HepG2 (cell line): ENCODE measurements around the gene NTPCR. TPM values are rescaled to one million over a fixed set of nuclear protein-coding genes. Genes with fewer than 3 reads are reported as not detected.

ENCODE experiments used
- ATAC-seq: fragments of 200-7000 bp; cut with Tn5 transposase; 3 replicates; pipeline ENCODE4 v1.9.1; 2020; ENCODE audit warnings: mild to moderate bottlenecking, moderate library complexity
- BruUV-seq: library from RNA; stranded (reverse); fragments of 400-500 nt; replicated peaks from 2 replicates; lab custom pipeline; 2021; lab: Mats Ljungman, UMichigan
- CTCF ChIA-PET: fragments of 300-600 bp; formaldehyde crosslinking; extraction: SDS; loops from one replicate; lab custom pipeline; 2021; ENCODE audit warnings: low total read pairs, inconsistent platforms, low intra/inter-chr PET ratio; lab: Yijun Ruan, JAX
- POLR2A ChIA-PET: fragments of 350-600 bp; sonication (Branson Sonifier 250); formaldehyde crosslinking; loops from one replicate; lab custom pipeline; 2020; ENCODE audit warnings: antibody characterized with exemption, inconsistent platforms; lab: Yijun Ruan, JAX
- DNase-seq: peaks from one replicate; pipeline ENCODE4 v3.0.0-alpha.2; 2015; ENCODE audit warnings: low spot score
- FAIRE-seq: peaks from 3 replicates; lab custom pipeline; 2011; peaks lifted over from hg19 to GRCh38; lab: Jason Lieb, UNC
- H2AFZ ChIP-seq: one replicate; pipeline ENCODE4 v1.6.1; 2011; ENCODE audit warnings: low read length, inconsistent platforms
- H3K27ac ChIP-seq: fragments of 300-600 bp; 3 replicates; pipeline ENCODE4 v1.8.0; 2011; ENCODE audit warnings: mixed run types, mild to moderate bottlenecking, mixed read lengths, low read length, inconsistent platforms; ENCODE audit not compliant: insufficient read depth; ENCODE audit errors: extremely low read length
- H3K27me3 ChIP-seq, 2 experiments: fragments of 200-600 bp in 1 of 2; 2 replicates in 1 of 2; 3 replicates in 1 of 2; pipeline versions ENCODE4 v1.6.0 to v1.8.0; 2011; ENCODE audit warnings: low read length in 2 of 2, mild to moderate bottlenecking in 2 of 2, moderate library complexity in 2 of 2, inconsistent platforms in 1 of 2; ENCODE audit not compliant: insufficient read depth in 2 of 2, control insufficient read depth in 1 of 2
- H3K36me3 ChIP-seq, 2 experiments: fragments of 200-600 bp in 1 of 2; replicated peaks in 1 of 2; 2 replicates in 1 of 2; 3 replicates in 1 of 2; pipeline versions ENCODE4 v1.5.1 to v1.8.0; 2011; ENCODE audit warnings: low read length in 2 of 2, inconsistent platforms in 1 of 2; ENCODE audit not compliant: insufficient read depth in 2 of 2, control insufficient read depth in 1 of 2
- H3K4me1 ChIP-seq: 2 replicates; pipeline ENCODE4 v1.5.1; 2012; ENCODE audit warnings: low read length, inconsistent platforms; ENCODE audit not compliant: insufficient read depth
- H3K4me2 ChIP-seq: 2 replicates; pipeline ENCODE4 v1.6.0; 2011; ENCODE audit warnings: low read depth, low read length, inconsistent platforms
- H3K4me3 ChIP-seq, 3 experiments: fragments of 200-600 bp in 1 of 3; sonication (generic), shearing (Covaris generic) in 1 of 3; replicated peaks in 1 of 3; 2 replicates each; pipeline ENCODE4 v1.5.1; 2011 to 2016; ENCODE audit warnings: low read length in 3 of 3, inconsistent platforms in 2 of 3, low read depth in 2 of 3, mild to moderate bottlenecking in 2 of 3, control low read depth in 1 of 3, mixed read lengths in 1 of 3; ENCODE audit not compliant: insufficient read depth in 1 of 3
- H3K79me2 ChIP-seq: one replicate; pipeline ENCODE4 v1.6.1; 2011; ENCODE audit warnings: low read length, inconsistent platforms; ENCODE audit not compliant: insufficient read depth
- H3K9ac ChIP-seq: 2 replicates; pipeline ENCODE4 v1.6.0; 2011; ENCODE audit warnings: mild to moderate bottlenecking, low read depth, low read length, inconsistent platforms; ENCODE audit not compliant: insufficient read depth
- H3K9me3 ChIP-seq: 2 replicates; pipeline ENCODE4 v1.5.1; 2012; ENCODE audit warnings: mild to moderate bottlenecking, low read length
- H4K20me1 ChIP-seq: 2 replicates; pipeline ENCODE4 v1.6.0; 2011; ENCODE audit warnings: inconsistent platforms, mild to moderate bottlenecking, low read length, moderate library complexity; ENCODE audit not compliant: insufficient read depth
- E2F1 ChIP-seq: sonication (generic); formaldehyde crosslinking; IDR thresholded peaks from 2 replicates; pipeline ENCODE4 v1.5.0; 2020; ENCODE audit warnings: missing genetic modification reagents
- E2F2 ChIP-seq: sonication (generic); formaldehyde crosslinking; IDR thresholded peaks from 2 replicates; pipeline ENCODE4 v1.4.0; 2020; ENCODE audit warnings: missing genetic modification reagents, borderline replicate concordance
- JUNB ChIP-seq: sonication (generic); formaldehyde crosslinking; IDR thresholded peaks from 2 replicates; pipeline ENCODE4 v1.8.0; 2022; ENCODE audit warnings: missing genetic modification reagents, mild to moderate bottlenecking, borderline replicate concordance
- KAT8 ChIP-seq: IDR thresholded peaks from 2 replicates; pipeline ENCODE4 v1.6.1; 2016; ENCODE audit warnings: missing genetic modification reagents, missing compliant biosample characterization
- KDM4B ChIP-seq: sonication (generic); formaldehyde crosslinking; IDR thresholded peaks from 2 replicates; pipeline ENCODE4 v1.4.0; 2020; ENCODE audit warnings: missing genetic modification reagents
- NFAT5 ChIP-seq: sonication (generic); formaldehyde crosslinking; IDR thresholded peaks from 2 replicates; pipeline ENCODE4 v1.4.0; 2020; ENCODE audit warnings: missing genetic modification reagents
- ZBTB38 ChIP-seq: sonication (generic); formaldehyde crosslinking; IDR thresholded peaks from 2 replicates; pipeline ENCODE4 v1.5.1; 2020; ENCODE audit warnings: mild to moderate bottlenecking, missing genetic modification reagents
- ZFX ChIP-seq: sonication (generic); formaldehyde crosslinking; IDR thresholded peaks from 2 replicates; pipeline ENCODE4 v1.4.0; 2020; ENCODE audit warnings: mild to moderate bottlenecking, low read depth, missing genetic modification reagents, moderate library complexity
- ZMYM2 ChIP-seq: sonication (generic); formaldehyde crosslinking; IDR thresholded peaks from 2 replicates; pipeline ENCODE4 v1.8.0; 2022; ENCODE audit warnings: mild to moderate bottlenecking, missing genetic modification reagents
- ZNF276 ChIP-seq: sonication (generic); formaldehyde crosslinking; IDR thresholded peaks from 2 replicates; pipeline ENCODE4 v1.4.0; 2020; ENCODE audit warnings: mild to moderate bottlenecking, low read depth, missing genetic modification reagents
- ZNF580 ChIP-seq: IDR thresholded peaks from 2 replicates; pipeline ENCODE4 v1.6.1; 2016; ENCODE audit warnings: low read depth, borderline replicate concordance
- ZNF766 ChIP-seq: sonication (generic); formaldehyde crosslinking; IDR thresholded peaks from 2 replicates; pipeline ENCODE4 v1.5.0; 2020; ENCODE audit warnings: missing genetic modification reagents, borderline replicate concordance
- ZNF841 ChIP-seq: sonication (generic); formaldehyde crosslinking; IDR thresholded peaks from 2 replicates; pipeline ENCODE4 v1.8.1; 2023; ENCODE audit warnings: missing genetic modification reagents, borderline replicate concordance
- WGBS: methylation state at CpG from one replicate; pipeline ENCODE4 v1.1.6; 2017; ENCODE audit warnings: low lambda C conversion rate; 5-methylcytosine and 5-hydroxymethylcytosine counted together
- in situ Hi-C: cut with HindIII; loops from 2 replicates; pipeline ENCODE4 v1.10.0; 2017; ENCODE audit warnings: low pct_unique_long_range_greater_than_20kb; ENCODE audit not compliant: extremely low pct_ligation_motif_present
- intact Hi-C: fragments of 100-400 bp; cut with micrococcal nuclease; formaldehyde crosslinking; loops from one replicate; pipeline ENCODE4 v1.10.0; 2022; ENCODE audit not compliant: unreplicated experiment
- polyA plus RNA-seq, 8 experiments: library from polyadenylated mRNA; depleted of rRNA in 3 of 8; stranded (reverse) in 7 of 8; unstranded in 1 of 8; fragments of >200 nt; fragmentation: Illumina TruSeq in 4 of 8; extraction: Trizol in 4 of 8; gene quantifications; 2 replicates each; pipeline versions ENCODE4 v1.2.1 to v1.2.3, GENCODE V29; 2011 to 2016; ENCODE audit warnings: low read depth in 4 of 8, missing spikeins in 1 of 8, mixed read lengths in 1 of 8; ENCODE audit not compliant: insufficient read depth in 1 of 8
- total RNA-seq, 5 experiments: library from RNA; depleted of rRNA; stranded (reverse); fragments of >200 nt; fragmentation: Illumina TruSeq; extraction: Trizol; gene quantifications; 2 replicates each; pipeline ENCODE4 v1.2.3, GENCODE V29; 2016; ENCODE audit warnings: low read depth in 1 of 5

The NTPCR gene
- total and polyA plus RNA-seq, 2 of the 13 experiments (the other 11 are each of a cell fraction or from before 2014, with no cell fraction given): 11.7 to 47.0 TPM

GRCh38 chr1:232937741-232938375 is 12.6 kb upstream of the NTPCR start:
- ATAC-seq (no peak), FAIRE-seq (no peak), DNase-seq (no peak)
- H3K4me2 ChIP-seq: no peak overlapping the region
- H3K4me3 ChIP-seq: no peak overlapping the region
- no peak overlapping the region for H3K27ac ChIP-seq
- H2AFZ ChIP-seq: no peak overlapping the region
- 14% methylated on average over 8 of the region's 8 CpGs for WGBS
- H3K79me2 ChIP-seq: no peaks in the 10 kb centered on the region
- ChIA-PET CTCF (no interaction called here), POLR2A (no interaction called here)
- H3K9ac ChIP-seq: no peak overlapping the region
- H3K27me3 ChIP-seq: no peaks in the 10 kb centered on the region; a peak in 1 of 5 replicates
- H4K20me1 ChIP-seq: no peaks in the 10 kb centered on the region
- intact Hi-C loops (no loop called here), in situ Hi-C loops (no loop called here)
- no peaks in the 10 kb centered on the region for H3K9me3 ChIP-seq
- no peaks in the 10 kb centered on the region for H3K4me1 ChIP-seq
- BruUV-seq: no TSS peak
- H3K36me3 ChIP-seq: no peaks in the 10 kb centered on the region
- TF ChIP-seq E2F2: no peak
- no peak for TF ChIP-seq KDM4B
- no peak for TF ChIP-seq ZMYM2 (CRISPR knock-in tag)
- TF ChIP-seq JUNB (CRISPR knock-in tag): no peak
- TF ChIP-seq NFAT5 (CRISPR knock-in tag): no peak
- no peak for TF ChIP-seq ZNF766 (CRISPR knock-in tag)
- no peak for TF ChIP-seq ZBTB38 (CRISPR knock-in tag)
- TF ChIP-seq ZNF276 (CRISPR knock-in tag): no peak
- TF ChIP-seq ZNF580 (CRISPR knock-in tag): no peak
- TF ChIP-seq ZNF841 (CRISPR knock-in tag): no peak
- TF ChIP-seq ZFX (CRISPR knock-in tag): no peak
- TF ChIP-seq E2F1 (CRISPR knock-in tag): no peak
- TF ChIP-seq KAT8 (CRISPR knock-in tag): no peak
